ENCODE results near the gene RIN1. TPM values are rescaled to one million over a fixed set of nuclear protein-coding genes. Genes with fewer than 3 reads are reported as not detected.

RIN1 gene
- total RNA-seq, 4 donors from 2014 or later, result 22.3 to 37.2 (median 27.6) TPM

DNA sequence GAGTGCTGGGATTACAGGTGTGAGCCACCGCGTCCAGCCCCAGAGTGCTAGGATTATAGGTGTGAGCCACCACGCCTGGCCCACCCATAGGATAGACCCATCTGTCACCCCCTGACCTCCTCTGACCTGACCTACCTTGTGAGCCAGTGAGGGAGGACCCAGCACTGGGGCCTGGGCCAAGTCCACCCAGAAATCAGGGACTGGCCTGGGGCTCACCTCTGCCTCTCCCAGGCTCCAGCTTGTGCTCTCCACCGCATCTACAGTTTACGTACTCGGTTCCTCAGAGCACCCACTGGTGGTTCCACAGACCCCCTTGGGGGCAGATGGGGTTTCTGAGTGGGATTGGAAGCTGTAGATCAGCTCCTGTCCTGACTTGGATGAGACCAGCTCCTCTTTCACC is 28.9 kb upstream of the RIN1 start:
- H3K36me3 ChIP-seq, result peaks cover 0 to 9% (median 0%) of the 10 kb centered on the region in 3 donors
- intact Hi-C loops (cut with DNase I), result no loop called here
- no peak for DNase-seq
- peaks cover 0 to 11% (median 0%) of the 10 kb centered on the region in 3 donors for H3K4me1 ChIP-seq
- H3K27ac ChIP-seq, result no peak overlapping the region
- TF ChIP-seq POLR2A (IDR thresholded peaks at IDR 0.05), result no peak
- TF ChIP-seq CTCF (IDR thresholded peaks at IDR 0.05), result no peak
- no peaks in the 10 kb centered on the region for H3K9me3 ChIP-seq
- H3K27me3 ChIP-seq, result no peaks in the 10 kb centered on the region
- 100% methylated on average over 3 to 4 of the region's 6 CpGs for WGBS, 2 donors
- H3K4me3 ChIP-seq, result no peak overlapping the region

DNA sequence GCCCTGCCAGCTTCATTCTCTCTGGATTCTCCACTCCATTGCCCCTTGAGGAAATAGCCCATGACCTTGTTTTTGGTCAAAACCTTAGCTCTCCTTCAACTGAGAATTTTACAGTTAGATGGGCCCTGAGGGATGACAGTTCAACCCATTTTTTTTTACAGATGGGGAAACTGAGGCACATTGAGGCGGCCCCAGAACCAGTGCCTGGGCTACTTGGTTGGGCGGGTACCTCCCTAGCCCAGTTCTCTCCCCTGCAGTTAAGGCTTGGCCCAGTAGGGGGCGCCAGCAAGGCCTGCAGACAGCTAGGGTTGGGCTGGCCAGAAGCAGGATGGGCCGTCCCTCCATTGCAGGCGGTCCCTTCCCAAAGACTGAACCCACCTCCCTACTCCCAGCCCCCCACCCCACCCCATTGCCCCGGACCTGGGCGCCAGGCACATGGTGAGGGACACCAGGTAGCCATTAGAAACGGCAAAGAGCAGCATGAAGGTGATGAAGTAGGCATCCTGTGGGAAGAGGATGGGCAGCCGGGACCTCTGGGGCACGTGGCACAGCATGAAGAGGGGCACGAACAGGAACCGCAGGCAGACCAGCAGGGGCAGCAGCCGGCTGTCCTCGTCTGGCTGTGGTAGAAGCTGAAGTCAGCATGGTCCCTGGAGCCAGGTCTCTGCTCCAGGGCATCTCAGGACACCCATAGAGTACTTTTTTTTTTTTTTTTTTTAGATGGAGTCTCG is 27.7 kb upstream of the RIN1 start:
- intact Hi-C loops (cut with DNase I), result no loop called here
- no peak for DNase-seq
- H3K36me3 ChIP-seq, result peaks cover 0 to 7% (median 0%) of the 10 kb centered on the region in 3 donors
- 79 to 82% methylated on average over 6 to 9 of the region's 15 CpGs for WGBS, 2 donors
- H3K9me3 ChIP-seq, result no peaks in the 10 kb centered on the region
- H3K27ac ChIP-seq, result no peak overlapping the region
- no peaks in the 10 kb centered on the region for H3K27me3 ChIP-seq
- H3K4me3 ChIP-seq, result no peak overlapping the region
- no peaks in the 10 kb centered on the region for H3K4me1 ChIP-seq
- TF ChIP-seq CTCF (IDR thresholded peaks at IDR 0.05) (peak in 5 of 6 experiments; percentile 27 to 58 (median 41)), POLR2A (IDR thresholded peaks at IDR 0.05) (no peak)

GRCh38 chr11:66363187-66363601 is 27.0 kb upstream of the RIN1 start:
- TF ChIP-seq POLR2A (IDR thresholded peaks at IDR 0.05), result no peak
- TF ChIP-seq CTCF (IDR thresholded peaks at IDR 0.05), result no peak
- H3K4me3 ChIP-seq, result no peak overlapping the region
- H3K4me1 ChIP-seq, result no peaks in the 10 kb centered on the region
- no peak overlapping the region for H3K27ac ChIP-seq
- no peaks in the 10 kb centered on the region for H3K9me3 ChIP-seq
- 68 to 72% methylated on average over 5 to 12 of the region's 14 CpGs for WGBS, 2 donors
- no peaks in the 10 kb centered on the region for H3K36me3 ChIP-seq
- intact Hi-C loops (cut with DNase I), result no loop called here
- no peaks in the 10 kb centered on the region for H3K27me3 ChIP-seq
- DNase-seq, result no peak

- no peak for TF ChIP-seq POLR2A (IDR thresholded peaks at IDR 0.05)
- TF ChIP-seq CTCF (IDR thresholded peaks at IDR 0.05), result no peak
- WGBS, 2 donors, result 73 to 88% methylated on average over 7 of the region's 9 CpGs
- H3K27me3 ChIP-seq, result no peaks in the 10 kb centered on the region
- H3K36me3 ChIP-seq, result no peaks in the 10 kb centered on the region
- intact Hi-C loops (cut with DNase I), result no loop called here
- no peaks in the 10 kb centered on the region for H3K4me1 ChIP-seq
- no peak overlapping the region for H3K27ac ChIP-seq
- no peak for DNase-seq
- H3K4me3 ChIP-seq, result no peak overlapping the region
- no peaks in the 10 kb centered on the region for H3K9me3 ChIP-seq
Measured at GRCh38 chr11:66362481-66363147, 26.4 kb upstream of the RIN1 start.

GRCh38 chr11:66361502-66361941 is 25.3 kb upstream of the RIN1 start:
- Histone ChIP-seq H3K4me3 (no peak overlapping the region), H3K27me3 (no peaks in the 10 kb centered on the region), H3K36me3 (no peaks in the 10 kb centered on the region), H3K9me3 (no peaks in the 10 kb centered on the region), H3K27ac (no peak overlapping the region), H3K4me1 (no peaks in the 10 kb centered on the region)
- TF ChIP-seq CTCF (IDR thresholded peaks at IDR 0.05) (no peak), POLR2A (IDR thresholded peaks at IDR 0.05) (no peak)
- 76 to 79% methylated on average over 4 to 6 of the region's 6 CpGs for WGBS, 2 donors
- intact Hi-C loops (cut with DNase I), result no loop called here
- DNase-seq, result no peak
